K562 (cell line): ENCODE data around the gene TTC23L. TPM values are rescaled to one million over a fixed set of nuclear protein-coding genes. Genes with fewer than 3 reads are reported as not detected.

Source experiments
- BRD4 ChIP-seq: fragments of 200-600 bp; sonication (generic); IDR thresholded peaks from 2 replicates; pipeline ENCODE4 v1.6.1; 2017; ENCODE audit warnings: inconsistent platforms
- CLOCK ChIP-seq: fragments of 250-450 bp; sonication (Bioruptor Pico); IDR thresholded peaks from 2 replicates; pipeline ENCODE4 v1.4.0; 2020; ENCODE audit warnings: mild to moderate bottlenecking, moderate library complexity, borderline replicate concordance
- CTCF ChIP-seq, 3 experiments: IDR thresholded peaks in 2 of 3; conservative IDR thresholded peaks in 1 of 3; 2 replicates each; pipeline ENCODE4 v1.5.1; 2011 to 2012; ENCODE audit warnings: low read length in 3 of 3, mild to moderate bottlenecking in 3 of 3, control low read depth in 2 of 3, improper control_type of control experiment in 1 of 3, inconsistent platforms in 1 of 3, low read depth in 1 of 3, mixed read lengths in 1 of 3, moderate library complexity in 1 of 3; ENCODE audit not compliant: insufficient read depth in 2 of 3
- ELK1 ChIP-seq: sonication (generic); formaldehyde crosslinking; IDR thresholded peaks from 2 replicates; pipeline ENCODE4 v1.8.1; 2022; ENCODE audit warnings: missing genetic modification reagents
- FOXA1 ChIP-seq: fragments of 450-650 bp; IDR thresholded peaks from 2 replicates; pipeline ENCODE4 v1.6.1; 2016; ENCODE audit warnings: mild to moderate bottlenecking, borderline replicate concordance
- HNRNPLL ChIP-seq: fragments of 200-400 bp; formaldehyde crosslinking; IDR thresholded peaks from 2 replicates; pipeline ENCODE4 v1.6.1; 2017; ENCODE audit warnings: low read length, low read depth, mild to moderate bottlenecking; ENCODE audit not compliant: poor library complexity, severe bottlenecking
- NEUROD1 ChIP-seq: fragments of 150-350 bp; IDR thresholded peaks from 2 replicates; pipeline ENCODE4 v1.6.1; 2014; ENCODE audit warnings: borderline replicate concordance, low read length, low read depth; ENCODE audit not compliant: partially characterized antibody
- POLR2G ChIP-seq: fragments of 200-400 bp; formaldehyde crosslinking; IDR thresholded peaks from 2 replicates; pipeline ENCODE4 v1.6.1; 2017; ENCODE audit warnings: low read depth, mild to moderate bottlenecking, antibody characterized with exemption, low read length, moderate library complexity
- SPI1 ChIP-seq: IDR thresholded peaks from 2 replicates; pipeline ENCODE4 v1.6.1; 2011; ENCODE audit warnings: low read depth, low read length, control low read depth, borderline replicate concordance
- ZNF140 ChIP-seq: fragments of 250-450 bp; sonication (Bioruptor Pico); IDR thresholded peaks from 2 replicates; pipeline ENCODE4 v1.8.0; 2021; ENCODE audit warnings: moderate library complexity, mild to moderate bottlenecking, inconsistent platforms
- ZNF507 ChIP-seq: conservative IDR thresholded peaks from 2 replicates; pipeline ENCODE4 v1.6.1; 2017; ENCODE audit warnings: missing genetic modification characterization, missing compliant biosample characterization
- ZNF592 ChIP-seq: fragments of 450-650 bp; IDR thresholded peaks from 2 replicates; pipeline ENCODE4 v1.6.1; 2017; ENCODE audit warnings: antibody characterized with exemption, mild to moderate bottlenecking
- ZNF778 ChIP-seq: fragments of 450-650 bp; formaldehyde crosslinking; IDR thresholded peaks from 2 replicates; pipeline ENCODE4 v1.4.0; 2020; ENCODE audit warnings: mild to moderate bottlenecking, moderate library complexity
- ZNF780A ChIP-seq: fragments of 250-450 bp; sonication (Bioruptor Pico); IDR thresholded peaks from 2 replicates; pipeline ENCODE4 v1.5.0; 2021; ENCODE audit warnings: mild to moderate bottlenecking
- ZSCAN29 ChIP-seq: fragments of 450-650 bp; IDR thresholded peaks from 2 replicates; pipeline ENCODE4 v1.6.1; 2017
- polyA plus RNA-seq, 8 experiments: library from polyadenylated mRNA; depleted of rRNA in 4 of 8; stranded (reverse) in 5 of 8; unstranded in 3 of 8; fragments of >200 nt; fragmentation: Nextera tagmentation in 2 of 8; fragmentation: Illumina TruSeq in 1 of 8; extraction: Ambion mirVana in 2 of 8; extraction: Trizol in 1 of 8; gene quantifications; 2 replicates each; pipeline versions ENCODE4 v1.2.1 to v1.2.3, GENCODE V29; 2011 to 2014; ENCODE audit warnings: inconsistent platforms in 1 of 8, missing spikeins in 1 of 8
- total RNA-seq, 7 experiments: library from RNA; depleted of rRNA in 6 of 7; stranded (reverse); fragments of >200 nt in 6 of 7; fragmentation: Illumina TruSeq in 2 of 7; extraction: Trizol in 2 of 7; gene quantifications; 2 replicates each; pipeline versions ENCODE4 v1.2.1 to v1.2.3, GENCODE V29; 2011 to 2021; ENCODE audit warnings: low replicate concordance in 1 of 7

Gene TTC23L
- total and polyA plus RNA-seq, 9 of the 15 experiments (the other 6 are each of a cell fraction or from before 2014, with no cell fraction given) = 0.03 to 0.32 (median 0.14) TPM; not detected in 2

GRCh38 chr5:34838785-34839714, at the start of gene TTC23L (continued):
- TF ChIP-seq CTCF (IDR thresholded peaks at IDR 0.05 in 2 of 3, conservative IDR thresholded peaks at IDR 0.05 in 1 of 3; ENCODE audit: insufficient read depth in 2 of 3, low read depth in 1 of 3, low read length in 3 of 3) (no peak), ZNF780A (CRISPR knock-in tag) (no peak), ZNF592 (peak; percentile 19; the same call in 1 of the 2 replicates), ZNF140 (CRISPR knock-in tag) (no peak), CLOCK (no peak), ELK1 (CRISPR knock-in tag) (no peak), POLR2G (peak; percentile 91), ZNF507 (tag) (no peak), HNRNPLL (peak; percentile 69), SPI1 (peak; percentile 38), ZNF778 (CRISPR knock-in tag) (no peak), NEUROD1 (peak; percentile 87), BRD4 (no peak), FOXA1 (no peak), ZSCAN29 (no peak)
